GM18858 (cell line): ENCODE measurements around the gene FGD5.

Source experiments
- ATAC-seq: cut with Tn5 transposase; IDR thresholded peaks from one replicate; pipeline ENCODE4 v1.9.1; 2021; ENCODE audit not compliant: unreplicated experiment

FGD5 gene, protein sequence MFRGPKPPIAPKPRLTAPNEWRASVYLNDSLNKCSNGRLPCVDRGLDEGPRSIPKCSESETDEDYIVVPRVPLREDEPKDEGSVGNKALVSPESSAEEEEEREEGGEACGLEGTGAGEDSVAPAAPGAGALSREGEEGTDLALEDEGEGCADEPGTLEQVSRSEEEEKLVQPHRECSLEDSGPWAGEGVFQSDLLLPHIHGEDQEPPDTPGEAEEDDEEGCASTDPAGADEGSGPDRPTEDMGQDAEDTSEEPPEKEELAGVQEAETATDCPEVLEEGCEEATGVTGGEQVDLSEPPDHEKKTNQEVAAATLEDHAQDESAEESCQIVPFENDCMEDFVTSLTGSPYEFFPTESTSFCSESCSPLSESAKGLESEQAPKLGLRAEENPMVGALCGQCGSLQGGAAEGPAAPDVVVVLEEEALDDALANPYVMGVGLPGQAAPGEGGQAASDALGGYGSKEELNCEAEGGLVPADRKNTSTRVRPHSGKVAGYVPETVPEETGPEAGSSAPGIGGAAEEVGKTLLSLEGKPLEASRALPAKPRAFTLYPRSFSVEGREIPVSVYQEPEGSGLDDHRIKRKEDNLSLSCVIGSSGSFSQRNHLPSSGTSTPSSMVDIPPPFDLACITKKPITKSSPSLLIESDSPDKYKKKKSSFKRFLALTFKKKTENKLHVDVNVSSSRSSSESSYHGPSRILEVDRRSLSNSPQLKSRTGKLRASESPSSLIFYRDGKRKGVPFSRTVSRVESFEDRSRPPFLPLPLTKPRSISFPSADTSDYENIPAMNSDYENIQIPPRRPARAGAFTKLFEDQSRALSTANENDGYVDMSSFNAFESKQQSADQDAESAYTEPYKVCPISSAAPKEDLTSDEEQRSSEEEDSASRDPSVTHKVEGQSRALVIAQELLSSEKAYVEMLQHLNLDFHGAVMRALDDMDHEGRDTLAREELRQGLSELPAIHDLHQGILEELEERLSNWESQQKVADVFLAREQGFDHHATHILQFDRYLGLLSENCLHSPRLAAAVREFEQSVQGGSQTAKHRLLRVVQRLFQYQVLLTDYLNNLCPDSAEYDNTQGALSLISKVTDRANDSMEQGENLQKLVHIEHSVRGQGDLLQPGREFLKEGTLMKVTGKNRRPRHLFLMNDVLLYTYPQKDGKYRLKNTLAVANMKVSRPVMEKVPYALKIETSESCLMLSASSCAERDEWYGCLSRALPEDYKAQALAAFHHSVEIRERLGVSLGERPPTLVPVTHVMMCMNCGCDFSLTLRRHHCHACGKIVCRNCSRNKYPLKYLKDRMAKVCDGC (N-terminal part only)

DNA sequence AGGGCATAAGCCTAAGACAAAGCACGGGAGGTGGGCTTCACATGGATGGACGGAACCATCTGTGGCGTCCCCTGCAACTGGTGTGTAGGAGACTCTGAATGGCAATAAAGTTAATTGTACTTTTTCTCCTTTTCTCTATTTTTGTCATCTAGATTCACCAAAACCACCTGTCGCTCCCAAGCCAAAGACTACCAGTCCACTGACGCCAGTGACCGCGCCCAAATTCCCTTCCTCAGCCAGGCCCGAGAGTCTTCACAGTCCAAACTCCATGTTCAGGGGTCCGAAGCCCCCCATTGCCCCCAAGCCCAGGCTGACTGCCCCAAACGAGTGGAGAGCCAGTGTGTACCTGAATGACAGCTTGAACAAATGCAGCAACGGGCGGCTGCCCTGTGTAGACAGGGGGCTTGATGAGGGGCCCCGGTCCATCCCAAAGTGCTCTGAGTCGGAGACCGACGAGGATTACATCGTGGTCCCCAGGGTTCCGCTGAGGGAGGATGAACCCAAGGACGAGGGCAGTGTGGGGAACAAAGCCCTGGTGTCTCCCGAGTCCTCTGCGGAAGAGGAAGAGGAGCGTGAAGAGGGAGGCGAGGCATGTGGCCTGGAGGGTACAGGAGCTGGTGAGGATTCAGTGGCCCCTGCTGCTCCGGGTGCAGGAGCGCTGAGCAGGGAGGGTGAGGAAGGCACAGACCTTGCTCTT is at the start of gene FGD5:
FGD5 (plus strand) TSS at position 159 of the 697 bp plus-strand sequence; CDS start at position 269, 110 bp downstream.
- no peak for ATAC-seq

DNA sequence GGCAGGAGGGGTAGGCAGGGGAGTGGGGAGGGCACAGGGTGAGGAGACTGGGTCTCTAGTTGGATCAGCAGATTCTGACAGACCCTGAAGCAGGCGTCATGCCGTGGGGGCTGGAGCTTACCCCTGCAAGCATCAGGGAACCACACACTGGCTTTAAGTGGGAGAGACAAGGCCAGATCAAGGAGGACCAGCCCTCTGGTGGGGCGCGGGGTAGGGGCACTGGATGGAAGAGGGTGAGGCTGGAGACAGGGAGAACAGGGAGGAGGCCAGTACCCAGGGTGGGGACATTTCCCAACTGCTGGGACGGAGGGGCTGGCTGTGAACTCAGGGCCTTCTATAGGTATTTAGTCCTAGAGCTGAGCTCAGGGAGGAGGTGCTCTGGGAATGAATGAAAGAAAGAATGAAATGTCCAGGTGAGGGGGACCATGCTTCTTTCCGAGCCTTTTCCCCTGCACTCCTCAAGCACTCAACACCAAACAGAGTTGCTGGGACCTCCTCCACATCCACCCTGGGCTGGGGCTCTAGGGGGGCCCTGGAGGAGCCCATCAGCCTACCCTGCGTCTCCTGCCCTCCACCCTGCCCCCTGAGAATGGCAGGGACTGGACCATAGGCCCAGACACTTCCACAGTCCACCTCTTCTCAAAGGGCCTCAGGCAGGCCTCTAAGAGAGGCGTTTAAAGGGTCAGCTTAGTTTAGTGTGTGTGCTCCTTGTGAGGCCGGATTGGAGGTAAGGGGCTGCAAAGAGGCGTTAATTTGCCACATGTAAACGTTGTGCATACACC is 49.0 kb upstream of the FGD5 start:
- no peak for ATAC-seq

DNA sequence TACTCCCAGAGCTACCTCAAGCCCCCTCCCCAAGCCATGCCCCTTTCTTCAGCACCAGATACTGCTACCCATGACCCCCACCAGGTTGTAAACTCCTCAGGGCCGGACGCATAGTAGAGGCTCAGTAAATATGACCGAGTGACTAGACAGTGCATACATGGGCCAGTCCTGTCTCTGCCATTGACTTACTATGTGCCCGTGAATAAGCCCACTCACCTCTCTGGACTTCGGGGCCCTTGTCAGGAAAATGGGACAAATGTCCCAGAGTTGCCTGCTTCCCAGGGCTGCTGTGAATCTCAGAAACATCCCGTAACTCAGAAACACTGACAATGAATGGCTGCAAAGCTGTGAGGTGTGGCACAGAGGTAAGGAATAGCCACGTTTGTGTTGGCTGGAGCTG is 48.2 kb upstream of the FGD5 start:
- no peak for ATAC-seq

DNA sequence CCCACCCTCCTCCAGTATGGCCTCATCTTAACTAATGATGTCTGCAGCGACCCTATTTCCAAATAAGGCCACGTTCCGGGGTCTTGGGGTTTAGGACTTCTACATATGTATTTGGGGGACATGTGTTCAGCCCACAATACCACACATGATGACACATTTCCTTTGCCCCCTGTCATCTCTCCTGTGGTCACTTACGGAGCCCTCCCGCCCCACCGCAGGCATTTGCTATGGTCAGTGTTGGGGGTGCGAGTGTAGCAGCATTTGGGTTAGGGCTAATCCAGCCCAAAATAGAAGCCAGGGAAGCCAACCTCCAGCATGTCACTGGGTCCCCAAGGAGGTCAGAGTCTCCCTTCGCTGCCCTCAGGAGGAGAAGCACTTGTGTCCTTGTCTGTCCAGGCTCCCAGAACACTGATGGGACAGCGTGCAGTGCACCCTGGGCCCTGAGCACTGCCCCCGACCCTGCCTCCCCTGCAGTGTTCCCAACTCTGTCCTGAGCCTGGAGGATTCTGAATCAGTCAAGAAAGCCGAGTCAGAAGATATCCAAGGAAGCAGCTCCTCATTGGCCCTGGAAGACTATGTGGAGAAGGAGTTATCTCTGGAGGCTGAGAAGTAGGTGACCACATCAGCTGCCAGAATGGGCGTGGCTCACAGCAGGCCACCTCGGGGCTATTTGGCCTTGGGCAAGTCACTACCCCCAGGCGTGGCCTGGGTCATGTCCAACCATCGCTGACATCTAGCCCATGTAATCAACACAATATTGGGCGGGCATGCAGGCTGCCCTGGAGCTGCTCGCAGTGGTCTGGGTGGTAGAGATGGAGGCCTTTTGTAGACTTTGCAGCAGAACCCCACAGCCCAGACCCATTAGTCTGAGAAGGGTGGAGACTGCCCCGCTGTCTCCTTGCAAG is 46.9 kb upstream of the FGD5 start:
- no peak for ATAC-seq

DNA sequence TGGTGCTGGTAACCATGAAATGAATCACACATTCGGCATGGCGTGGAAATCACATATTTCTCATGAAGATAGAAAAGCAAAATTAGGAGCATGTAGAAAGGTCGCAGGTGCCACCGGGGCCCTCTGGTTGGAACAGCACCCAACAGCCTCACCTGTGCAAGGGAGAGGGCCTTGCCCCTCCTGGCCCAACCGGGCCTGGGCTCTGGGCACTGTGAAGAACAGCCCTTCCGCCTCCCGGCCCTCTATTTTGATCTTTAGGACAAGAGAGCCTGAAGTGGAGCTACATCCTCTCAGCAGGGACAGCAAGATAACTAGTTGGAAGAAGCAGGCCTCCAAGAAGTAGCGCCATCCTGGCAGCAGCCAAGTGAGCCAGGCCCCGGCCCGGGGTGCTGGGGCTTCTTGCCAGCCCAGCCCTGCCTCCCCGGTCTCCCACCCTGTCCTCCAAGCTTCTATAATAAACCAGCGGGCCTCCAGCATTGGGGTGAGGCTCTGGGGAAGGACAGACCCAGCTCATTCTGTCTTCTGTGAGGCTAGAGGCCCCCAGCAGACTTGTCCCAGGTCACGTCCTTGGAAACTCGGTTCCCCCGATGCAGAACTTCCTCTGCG is 46.1 kb upstream of the FGD5 start:
- no peak for ATAC-seq

DNA sequence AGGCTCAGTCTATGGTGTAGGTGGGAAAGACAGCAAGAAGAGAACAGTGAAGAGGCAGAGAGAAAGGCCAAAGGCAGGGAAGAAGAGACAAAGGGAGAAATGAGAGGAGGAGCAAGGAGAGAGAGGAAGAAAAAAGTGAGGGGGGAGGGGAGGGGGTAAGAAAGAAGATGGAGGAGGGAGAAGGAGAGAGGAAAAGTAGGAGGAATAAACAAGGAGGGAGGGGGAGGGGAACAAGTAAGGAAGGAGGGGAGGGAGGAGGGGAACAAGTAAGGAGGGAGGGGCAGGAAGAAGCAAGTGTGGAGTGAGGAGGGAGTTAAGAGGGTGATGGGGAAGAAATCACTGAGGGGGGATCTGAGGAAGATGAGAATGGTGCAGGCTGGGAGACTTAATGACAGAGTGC is 45.5 kb upstream of the FGD5 start:
- ATAC-seq, result no peak

DNA sequence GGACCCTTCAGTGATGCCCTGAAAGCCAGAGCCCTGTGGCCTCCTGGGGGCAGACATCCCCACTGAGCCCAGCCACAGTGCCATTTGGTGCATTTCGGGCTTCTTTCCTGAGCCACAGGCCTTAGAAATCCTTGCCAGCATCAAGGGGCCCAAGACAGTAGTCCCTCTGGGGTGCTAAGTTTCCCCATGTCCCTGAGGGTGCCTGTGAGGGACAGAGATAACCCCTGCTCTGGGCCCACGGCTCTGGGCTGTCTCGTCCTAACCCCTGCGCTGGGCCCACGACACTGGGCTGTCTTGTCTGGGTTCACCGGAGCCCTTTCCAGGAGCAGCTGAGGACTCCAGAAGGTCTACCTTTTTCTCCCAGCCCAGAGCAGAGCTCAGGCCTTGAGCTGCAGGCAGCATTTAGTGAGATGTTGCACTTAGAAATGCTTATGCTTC is 45.1 kb upstream of the FGD5 start:
- ATAC-seq, result no peak

DNA sequence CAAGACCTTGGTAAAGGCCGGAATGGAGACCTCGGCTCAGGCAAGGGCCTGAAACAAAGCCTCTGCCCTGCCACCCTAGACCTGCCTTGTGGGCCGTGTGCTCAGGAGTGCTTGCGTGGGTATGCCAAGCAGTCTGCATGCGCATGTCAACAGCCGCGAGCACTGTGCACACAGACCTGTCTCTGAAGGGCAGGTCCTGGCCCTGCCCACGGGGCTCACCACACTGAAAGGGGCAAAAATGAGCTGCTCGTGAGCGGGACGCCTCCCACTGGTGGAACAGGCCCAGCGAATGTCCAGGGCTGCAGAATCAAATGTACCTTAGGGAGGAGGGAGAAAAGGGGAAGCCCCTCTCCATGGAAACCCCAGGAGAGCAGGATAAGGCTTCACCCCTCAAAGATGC is 44.3 kb upstream of the FGD5 start:
- ATAC-seq, result no peak

DNA sequence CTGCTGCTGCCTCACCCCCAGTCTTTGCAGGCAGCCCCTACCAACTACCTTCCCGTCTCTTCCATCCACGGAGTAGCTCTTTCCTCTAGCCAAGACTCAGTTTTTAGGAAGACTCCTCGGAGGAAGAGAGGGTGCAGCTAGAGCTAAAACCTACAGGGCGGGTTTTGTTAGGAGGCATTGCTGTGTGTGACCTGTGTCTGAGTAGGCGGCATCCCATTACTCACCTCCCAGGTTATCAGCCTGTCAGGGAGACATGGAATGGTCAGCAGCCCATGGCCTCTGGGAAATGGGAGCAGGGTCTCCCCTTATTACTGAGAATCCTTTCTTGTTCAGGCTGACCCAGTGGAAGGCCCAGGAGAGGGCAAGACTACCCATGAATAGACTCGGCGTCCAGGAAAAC is 43.8 kb upstream of the FGD5 start:
- ATAC-seq, result no peak

DNA sequence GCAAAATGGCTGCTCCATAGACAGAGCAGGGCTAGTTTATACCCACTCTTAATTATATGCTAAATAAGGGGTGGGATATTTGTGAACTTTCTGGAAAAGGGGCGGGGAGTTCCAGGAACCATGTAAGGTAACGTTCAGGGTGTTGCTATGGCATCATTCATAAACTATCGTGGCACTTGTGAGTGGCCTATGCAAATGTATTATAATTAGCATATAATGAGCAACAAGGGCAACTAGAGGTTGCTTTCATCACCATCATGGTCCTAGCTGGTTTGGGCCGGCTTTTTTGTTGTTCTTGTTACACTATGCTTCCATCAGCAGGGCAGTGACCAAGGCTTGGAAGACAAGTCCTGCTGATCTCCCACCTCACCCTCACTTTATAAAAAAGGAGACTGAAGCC is 43.2 kb upstream of the FGD5 start:
- ATAC-seq, result no peak

DNA sequence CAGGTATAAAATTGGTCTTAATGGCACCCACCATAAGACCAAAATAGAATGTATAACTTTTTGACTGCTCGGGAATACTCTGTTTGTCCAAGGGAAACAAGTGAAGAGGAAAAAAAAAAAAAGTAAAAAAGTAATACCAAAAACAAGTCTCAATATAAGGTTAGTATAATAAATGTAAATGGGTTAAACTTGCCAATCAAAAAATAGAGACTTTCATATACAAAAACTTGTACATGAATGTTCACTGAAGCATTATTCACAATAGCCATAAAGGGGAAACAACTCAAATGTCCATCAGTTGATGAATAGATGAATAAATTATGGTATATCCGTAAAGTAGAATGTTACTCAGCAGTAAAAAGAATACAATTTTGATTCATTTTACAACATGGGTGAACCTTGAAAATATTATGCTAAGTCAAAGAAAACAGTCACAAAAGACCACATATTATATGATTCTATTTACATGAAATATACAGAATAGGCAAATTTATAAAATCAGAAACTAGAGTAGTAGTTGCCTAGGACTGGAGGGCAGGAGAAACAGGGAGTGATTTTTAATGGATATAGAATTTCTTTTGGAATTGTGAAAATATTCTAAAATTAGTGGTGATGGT is 39.6 kb upstream of the FGD5 start:
- ATAC-seq, result no peak

DNA sequence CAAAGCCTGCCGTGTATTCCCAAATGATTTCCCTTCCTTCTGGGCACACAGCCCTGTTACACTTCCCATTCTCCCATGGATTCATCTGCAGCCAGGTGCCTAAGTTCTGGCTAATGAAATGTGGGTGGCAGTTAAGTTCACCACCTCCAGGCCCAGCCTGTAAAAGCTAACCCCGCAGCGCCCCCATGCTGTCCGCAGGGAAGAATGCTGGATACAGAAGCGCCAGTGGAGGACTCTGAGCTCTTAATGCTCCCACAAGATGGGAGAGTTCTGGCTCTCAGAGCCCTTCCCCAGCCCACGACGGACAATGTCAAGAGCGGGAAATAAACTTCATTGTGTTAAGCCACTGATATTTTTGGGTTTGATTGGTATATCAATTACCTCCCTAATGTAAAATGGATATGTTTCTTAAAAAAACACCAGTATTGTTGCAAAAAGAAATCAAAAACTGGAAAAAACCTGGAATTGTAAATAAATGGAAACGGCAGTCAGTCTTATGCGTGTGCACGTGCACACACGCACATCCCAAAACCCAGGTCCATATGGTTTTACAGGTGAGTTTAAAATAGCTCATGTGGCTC is 37.7 kb upstream of the FGD5 start:
- ATAC-seq, result no peak

DNA sequence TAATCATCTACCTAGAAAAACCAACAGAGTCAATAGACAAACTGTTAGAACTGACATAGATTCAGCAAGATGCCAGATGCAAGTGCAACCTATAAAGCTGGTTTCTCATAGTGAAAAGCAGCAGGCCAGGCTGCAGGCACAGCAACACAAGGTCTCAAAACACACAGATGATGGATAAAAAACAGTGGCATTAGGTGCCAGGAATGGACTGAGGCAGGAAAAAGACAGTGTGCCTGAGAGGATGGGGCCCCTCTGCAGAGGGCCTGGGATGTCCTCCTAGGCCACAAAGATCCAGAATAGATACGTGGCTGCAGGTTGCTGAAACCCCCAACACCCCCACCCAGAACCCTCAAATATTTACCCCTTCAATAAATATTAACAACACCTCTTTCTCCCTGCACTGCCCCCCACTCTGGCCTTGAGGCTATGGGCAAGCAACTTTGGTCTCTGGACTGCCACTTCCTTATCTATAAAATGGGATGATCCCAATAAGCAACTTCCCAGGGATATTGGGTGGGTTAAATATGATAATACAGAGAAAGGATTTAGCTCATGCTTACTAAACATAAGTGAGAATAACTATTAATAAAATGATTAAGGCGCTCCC is 35.2 kb upstream of the FGD5 start:
- no peak for ATAC-seq

DNA sequence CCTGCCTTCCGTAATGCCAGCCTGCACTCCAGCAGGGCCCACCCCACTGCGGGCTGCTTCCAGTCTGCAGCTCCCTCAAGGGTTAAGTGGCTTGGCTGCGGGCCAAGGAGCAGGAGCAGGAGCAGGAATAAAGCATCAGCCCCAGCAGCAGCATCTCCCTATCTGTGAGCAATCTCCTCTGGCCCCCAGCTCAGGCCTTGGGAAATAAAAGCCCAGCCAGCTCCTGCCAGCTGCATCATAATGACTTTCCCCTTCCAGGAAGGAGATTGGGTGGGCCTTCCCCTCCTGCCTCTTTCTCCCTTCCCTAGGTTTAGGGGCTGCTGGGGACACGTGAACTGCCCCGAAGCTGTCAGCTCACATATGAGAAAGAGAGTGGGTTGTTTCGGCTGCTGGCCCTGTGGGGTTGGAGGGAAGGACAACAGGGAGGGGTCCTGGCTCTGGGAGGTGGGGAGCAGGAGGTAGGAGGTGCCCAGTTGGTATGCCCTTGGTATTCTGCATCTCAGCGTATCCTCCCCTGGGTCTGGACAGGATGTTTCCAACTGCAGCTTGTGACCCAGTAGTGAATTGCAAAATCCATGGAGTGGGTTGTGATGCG is 34.6 kb upstream of the FGD5 start:
- no peak for ATAC-seq

DNA sequence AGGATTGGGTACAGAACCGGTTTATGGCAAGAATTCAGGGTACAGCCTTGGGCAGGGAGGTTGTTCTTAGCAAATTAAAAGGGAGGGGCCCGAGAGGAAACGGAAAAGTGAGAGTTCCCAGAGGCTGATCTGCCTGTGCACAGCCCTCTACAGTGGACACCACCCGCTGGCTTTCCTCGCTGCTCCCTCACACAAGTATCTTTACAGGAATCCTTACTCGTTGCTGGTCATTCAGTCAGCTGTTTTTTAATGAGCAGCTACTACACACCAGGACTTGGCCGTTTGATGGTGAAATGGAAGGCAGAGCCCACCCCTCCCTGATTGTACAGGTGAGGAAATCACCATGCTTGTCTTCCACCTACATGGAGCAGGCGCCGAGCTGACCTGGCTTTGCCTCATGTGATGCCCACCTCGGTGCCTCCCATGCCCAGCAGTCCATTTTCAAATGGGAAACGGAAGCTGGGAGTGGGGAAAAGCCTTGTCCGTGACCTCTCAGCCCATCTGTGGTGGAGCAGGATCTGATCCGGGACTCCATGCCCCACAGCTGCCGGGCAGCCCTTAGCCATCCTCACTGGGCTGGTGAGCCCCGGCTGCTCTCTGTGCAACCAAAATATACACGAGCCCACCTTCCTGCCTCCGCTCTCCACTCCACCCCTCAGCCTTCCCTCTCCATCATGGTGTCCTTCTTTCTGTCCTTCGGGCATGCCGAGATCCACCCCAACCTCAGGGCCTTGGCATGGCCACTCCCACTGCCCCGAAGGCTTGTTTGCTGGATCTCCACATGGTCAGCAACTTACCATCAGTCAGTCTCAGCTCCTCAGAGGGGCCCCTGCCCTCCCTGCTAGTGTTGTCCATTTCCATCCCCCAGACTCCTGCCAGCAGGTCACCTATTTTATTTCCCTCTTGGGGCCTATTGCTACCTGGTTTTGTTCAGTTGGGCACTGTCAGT is 33.3 kb upstream of the FGD5 start:
- no peak for ATAC-seq

DNA sequence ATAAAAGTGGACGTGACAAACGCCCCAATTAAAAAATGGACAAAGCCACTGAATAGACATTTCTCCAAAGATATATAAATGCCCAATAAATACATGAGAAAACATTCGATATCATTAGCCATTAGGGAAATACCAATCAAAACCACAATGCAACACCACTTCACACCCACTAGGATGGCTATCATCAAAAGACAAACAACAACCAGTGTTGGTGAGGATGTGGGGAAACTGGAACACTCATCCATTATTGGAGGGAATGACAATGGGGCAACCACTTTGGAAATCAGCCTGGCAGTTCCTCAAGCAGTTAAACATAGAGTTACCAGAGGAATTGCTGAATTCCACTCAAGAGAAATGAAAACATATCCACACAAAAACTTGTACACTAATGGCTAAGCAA is 32.4 kb upstream of the FGD5 start:
- ATAC-seq, result no peak
